HepG2 (cell line): ENCODE results near the gene CNTROB. TPM values are rescaled to one million over a fixed set of nuclear protein-coding genes. Genes with fewer than 3 reads are reported as not detected.
A peak's percentile ranks its signal among the peaks of the same experiment; 100 is the strongest.

Experiments used
- ATAC-seq: fragments of 200-7000 bp; cut with Tn5 transposase; 3 replicates; pipeline ENCODE4 v1.9.1; 2020; ENCODE audit warnings: mild to moderate bottlenecking, moderate library complexity
- BruUV-seq: library from RNA; stranded (reverse); fragments of 400-500 nt; replicated peaks from 2 replicates; lab custom pipeline; 2021; lab: Mats Ljungman, UMichigan
- CTCF ChIA-PET: fragments of 300-600 bp; formaldehyde crosslinking; extraction: SDS; loops from one replicate; lab custom pipeline; 2021; ENCODE audit warnings: low total read pairs, inconsistent platforms, low intra/inter-chr PET ratio; lab: Yijun Ruan, JAX
- POLR2A ChIA-PET: fragments of 350-600 bp; sonication (Branson Sonifier 250); formaldehyde crosslinking; loops from one replicate; lab custom pipeline; 2020; ENCODE audit warnings: antibody characterized with exemption, inconsistent platforms; lab: Yijun Ruan, JAX
- DNase-seq: peaks from one replicate; pipeline ENCODE4 v3.0.0-alpha.2; 2015; ENCODE audit warnings: low spot score
- FAIRE-seq: peaks from 3 replicates; lab custom pipeline; 2011; peaks lifted over from hg19 to GRCh38; lab: Jason Lieb, UNC
- H2AFZ ChIP-seq: one replicate; pipeline ENCODE4 v1.6.1; 2011; ENCODE audit warnings: low read length, inconsistent platforms
- H3K27ac ChIP-seq: fragments of 300-600 bp; 3 replicates; pipeline ENCODE4 v1.8.0; 2011; ENCODE audit warnings: mixed run types, mild to moderate bottlenecking, mixed read lengths, low read length, inconsistent platforms; ENCODE audit not compliant: insufficient read depth; ENCODE audit errors: extremely low read length
- H3K27me3 ChIP-seq, 2 experiments: fragments of 200-600 bp in 1 of 2; 2 replicates in 1 of 2; 3 replicates in 1 of 2; pipeline versions ENCODE4 v1.6.0 to v1.8.0; 2011; ENCODE audit warnings: low read length in 2 of 2, mild to moderate bottlenecking in 2 of 2, moderate library complexity in 2 of 2, inconsistent platforms in 1 of 2; ENCODE audit not compliant: insufficient read depth in 2 of 2, control insufficient read depth in 1 of 2
- H3K36me3 ChIP-seq, 2 experiments: fragments of 200-600 bp in 1 of 2; replicated peaks in 1 of 2; 2 replicates in 1 of 2; 3 replicates in 1 of 2; pipeline versions ENCODE4 v1.5.1 to v1.8.0; 2011; ENCODE audit warnings: low read length in 2 of 2, inconsistent platforms in 1 of 2; ENCODE audit not compliant: insufficient read depth in 2 of 2, control insufficient read depth in 1 of 2
- H3K4me1 ChIP-seq: 2 replicates; pipeline ENCODE4 v1.5.1; 2012; ENCODE audit warnings: low read length, inconsistent platforms; ENCODE audit not compliant: insufficient read depth
- H3K4me2 ChIP-seq: 2 replicates; pipeline ENCODE4 v1.6.0; 2011; ENCODE audit warnings: low read depth, low read length, inconsistent platforms
- H3K4me3 ChIP-seq, 3 experiments: fragments of 200-600 bp in 1 of 3; sonication (generic), shearing (Covaris generic) in 1 of 3; replicated peaks in 1 of 3; 2 replicates each; pipeline ENCODE4 v1.5.1; 2011 to 2016; ENCODE audit warnings: low read length in 3 of 3, inconsistent platforms in 2 of 3, low read depth in 2 of 3, mild to moderate bottlenecking in 2 of 3, control low read depth in 1 of 3, mixed read lengths in 1 of 3; ENCODE audit not compliant: insufficient read depth in 1 of 3
- H3K79me2 ChIP-seq: one replicate; pipeline ENCODE4 v1.6.1; 2011; ENCODE audit warnings: low read length, inconsistent platforms; ENCODE audit not compliant: insufficient read depth
- H3K9ac ChIP-seq: 2 replicates; pipeline ENCODE4 v1.6.0; 2011; ENCODE audit warnings: mild to moderate bottlenecking, low read depth, low read length, inconsistent platforms; ENCODE audit not compliant: insufficient read depth
- H3K9me3 ChIP-seq: 2 replicates; pipeline ENCODE4 v1.5.1; 2012; ENCODE audit warnings: mild to moderate bottlenecking, low read length
- H4K20me1 ChIP-seq: 2 replicates; pipeline ENCODE4 v1.6.0; 2011; ENCODE audit warnings: inconsistent platforms, mild to moderate bottlenecking, low read length, moderate library complexity; ENCODE audit not compliant: insufficient read depth
- FOXC1 ChIP-seq: sonication (generic); formaldehyde crosslinking; IDR thresholded peaks from 2 replicates; pipeline ENCODE4 v1.8.0; 2022; ENCODE audit warnings: mild to moderate bottlenecking, missing genetic modification reagents, borderline replicate concordance
- MAFF ChIP-seq: IDR thresholded peaks from 2 replicates; pipeline ENCODE4 v1.6.1; 2011; ENCODE audit warnings: low read depth, low read length, improper control_type of control experiment
- MAFK ChIP-seq, 2 experiments: IDR thresholded peaks in 1 of 2; conservative IDR thresholded peaks in 1 of 2; 2 replicates each; pipeline ENCODE4 v1.6.1; 2011; ENCODE audit warnings: improper control_type of control experiment in 2 of 2, low read length in 2 of 2
- ZBTB7B ChIP-seq: sonication (generic); formaldehyde crosslinking; IDR thresholded peaks from 2 replicates; pipeline ENCODE4 v1.4.0; 2020; ENCODE audit warnings: missing genetic modification reagents
- WGBS: methylation state at CpG from one replicate; pipeline ENCODE4 v1.1.6; 2017; ENCODE audit warnings: low lambda C conversion rate; 5-methylcytosine and 5-hydroxymethylcytosine counted together
- in situ Hi-C: cut with HindIII; loops from 2 replicates; pipeline ENCODE4 v1.10.0; 2017; ENCODE audit warnings: low pct_unique_long_range_greater_than_20kb; ENCODE audit not compliant: extremely low pct_ligation_motif_present
- intact Hi-C: fragments of 100-400 bp; cut with micrococcal nuclease; formaldehyde crosslinking; loops from one replicate; pipeline ENCODE4 v1.10.0; 2022; ENCODE audit not compliant: unreplicated experiment
- polyA plus RNA-seq, 8 experiments: library from polyadenylated mRNA; depleted of rRNA in 3 of 8; stranded (reverse) in 7 of 8; unstranded in 1 of 8; fragments of >200 nt; fragmentation: Illumina TruSeq in 4 of 8; extraction: Trizol in 4 of 8; gene quantifications; 2 replicates each; pipeline versions ENCODE4 v1.2.1 to v1.2.3, GENCODE V29; 2011 to 2016; ENCODE audit warnings: low read depth in 4 of 8, missing spikeins in 1 of 8, mixed read lengths in 1 of 8; ENCODE audit not compliant: insufficient read depth in 1 of 8
- total RNA-seq, 5 experiments: library from RNA; depleted of rRNA; stranded (reverse); fragments of >200 nt; fragmentation: Illumina TruSeq; extraction: Trizol; gene quantifications; 2 replicates each; pipeline ENCODE4 v1.2.3, GENCODE V29; 2016; ENCODE audit warnings: low read depth in 1 of 5
- TF ChIP-seq, protein P1 (sequence below): sonication (generic); formaldehyde crosslinking; IDR thresholded peaks from 2 replicates; pipeline ENCODE4 v1.4.0; 2020; ENCODE audit warnings: missing genetic modification reagents
- TF ChIP-seq, protein P2 (sequence below): sonication (generic); formaldehyde crosslinking; IDR thresholded peaks from 2 replicates; pipeline ENCODE4 v1.4.0; 2020; ENCODE audit warnings: mild to moderate bottlenecking, missing genetic modification reagents
- TF ChIP-seq, protein P3 (sequence below): sonication (generic); formaldehyde crosslinking; IDR thresholded peaks from 2 replicates; pipeline ENCODE4 v1.8.1; 2023; ENCODE audit warnings: missing genetic modification reagents, mild to moderate bottlenecking, borderline replicate concordance

Gene CNTROB
- total and polyA plus RNA-seq, 2 of the 13 experiments (the other 11 are each of a cell fraction or from before 2014, with no cell fraction given) = 21.2 to 24.1 TPM

DNA sequence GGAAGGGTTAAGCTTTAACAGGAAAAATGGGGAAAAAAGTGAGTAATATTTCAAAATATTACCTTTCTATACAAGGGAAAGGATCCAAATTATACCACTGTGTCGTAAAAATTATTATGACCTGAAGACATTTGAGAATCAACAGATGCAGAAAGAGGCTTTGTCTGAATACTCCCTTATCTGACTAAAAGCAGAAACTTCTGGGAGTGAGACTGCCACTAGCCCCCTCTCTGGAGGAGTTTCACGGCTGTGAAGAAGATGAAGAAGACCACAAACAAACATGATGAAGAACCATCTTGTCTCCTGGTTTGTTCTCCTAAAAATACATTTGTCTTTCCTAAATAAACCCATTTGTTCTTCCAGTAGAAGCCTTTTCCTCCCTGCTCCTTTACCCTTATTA lies 29.4 kb downstream of the CNTROB start (continued):
- TF ChIP-seq, protein P1, sequence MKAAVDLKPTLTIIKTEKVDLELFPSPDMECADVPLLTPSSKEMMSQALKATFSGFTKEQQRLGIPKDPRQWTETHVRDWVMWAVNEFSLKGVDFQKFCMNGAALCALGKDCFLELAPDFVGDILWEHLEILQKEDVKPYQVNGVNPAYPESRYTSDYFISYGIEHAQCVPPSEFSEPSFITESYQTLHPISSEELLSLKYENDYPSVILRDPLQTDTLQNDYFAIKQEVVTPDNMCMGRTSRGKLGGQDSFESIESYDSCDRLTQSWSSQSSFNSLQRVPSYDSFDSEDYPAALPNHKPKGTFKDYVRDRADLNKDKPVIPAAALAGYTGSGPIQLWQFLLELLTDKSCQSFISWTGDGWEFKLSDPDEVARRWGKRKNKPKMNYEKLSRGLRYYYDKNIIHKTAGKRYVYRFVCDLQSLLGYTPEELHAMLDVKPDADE (CRISPR knock-in tag) = no peak
- TF ChIP-seq FOXC1 (CRISPR knock-in tag) = no peak
- TF ChIP-seq, protein P2, sequence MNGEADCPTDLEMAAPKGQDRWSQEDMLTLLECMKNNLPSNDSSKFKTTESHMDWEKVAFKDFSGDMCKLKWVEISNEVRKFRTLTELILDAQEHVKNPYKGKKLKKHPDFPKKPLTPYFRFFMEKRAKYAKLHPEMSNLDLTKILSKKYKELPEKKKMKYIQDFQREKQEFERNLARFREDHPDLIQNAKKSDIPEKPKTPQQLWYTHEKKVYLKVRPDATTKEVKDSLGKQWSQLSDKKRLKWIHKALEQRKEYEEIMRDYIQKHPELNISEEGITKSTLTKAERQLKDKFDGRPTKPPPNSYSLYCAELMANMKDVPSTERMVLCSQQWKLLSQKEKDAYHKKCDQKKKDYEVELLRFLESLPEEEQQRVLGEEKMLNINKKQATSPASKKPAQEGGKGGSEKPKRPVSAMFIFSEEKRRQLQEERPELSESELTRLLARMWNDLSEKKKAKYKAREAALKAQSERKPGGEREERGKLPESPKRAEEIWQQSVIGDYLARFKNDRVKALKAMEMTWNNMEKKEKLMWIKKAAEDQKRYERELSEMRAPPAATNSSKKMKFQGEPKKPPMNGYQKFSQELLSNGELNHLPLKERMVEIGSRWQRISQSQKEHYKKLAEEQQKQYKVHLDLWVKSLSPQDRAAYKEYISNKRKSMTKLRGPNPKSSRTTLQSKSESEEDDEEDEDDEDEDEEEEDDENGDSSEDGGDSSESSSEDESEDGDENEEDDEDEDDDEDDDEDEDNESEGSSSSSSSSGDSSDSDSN (CRISPR knock-in tag) = no peak
- TF ChIP-seq ZBTB7B (CRISPR knock-in tag) = no peak

DNA sequence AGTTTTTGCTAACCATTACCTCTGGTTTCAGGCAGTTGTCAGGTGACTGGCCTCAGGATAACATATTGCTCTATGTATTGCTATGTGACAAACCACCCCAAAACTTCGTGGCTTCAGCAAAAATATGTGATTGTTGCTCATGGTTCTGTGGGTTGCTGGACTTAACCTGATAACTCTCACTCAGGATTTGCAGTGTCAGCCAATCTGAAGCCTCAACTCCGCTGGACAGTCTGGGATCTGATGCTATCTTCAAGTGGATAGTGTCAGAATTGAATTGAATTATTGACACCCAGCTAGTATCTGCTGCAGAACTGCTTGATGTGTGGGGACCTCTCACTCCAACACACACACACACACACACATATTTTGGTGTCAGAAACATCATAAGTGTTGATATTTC lies 35.7 kb downstream of the CNTROB start:
- in situ Hi-C loops = no loop called here
- ChIA-PET CTCF (no interaction called here), POLR2A (no interaction called here)
- DNase-seq (no peak), ATAC-seq (no peak), FAIRE-seq (no peak)
- Histone ChIP-seq H3K27ac (no peak overlapping the region), H3K9me3 (no peaks in the 10 kb centered on the region), H3K36me3 (no peaks in the 10 kb centered on the region), H3K27me3 (peaks cover 0 to 10% of the 10 kb centered on the region in 2 experiments; a peak in 2 of 5 replicates), H3K4me1 (no peaks in the 10 kb centered on the region), H2AFZ (no peak overlapping the region), H3K9ac (no peak overlapping the region), H3K4me2 (no peak overlapping the region), H4K20me1 (no peaks in the 10 kb centered on the region), H3K79me2 (no peaks in the 10 kb centered on the region), H3K4me3 (no peak overlapping the region)
- intact Hi-C loops = no loop called here
- 0% methylated on average over 1 of the region's 2 CpGs for WGBS
- TF ChIP-seq MAFK (conservative IDR thresholded peaks at IDR 0.05 in 1 of 2, IDR thresholded peaks at IDR 0.05 in 1 of 2; ENCODE audit: low read length in 2 of 2) (peak; percentile 73 to 85), MAFF (peak; percentile 80)
- TF ChIP-seq, protein P3, sequence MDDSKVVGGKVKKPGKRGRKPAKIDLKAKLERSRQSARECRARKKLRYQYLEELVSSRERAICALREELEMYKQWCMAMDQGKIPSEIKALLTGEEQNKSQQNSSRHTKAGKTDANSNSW (CRISPR knock-in tag) = no peak
- BruUV-seq = no TSS peak
